ENCODE results near the gene CCDC32. TPM values are rescaled to one million over a fixed set of nuclear protein-coding genes. Genes with fewer than 3 reads are reported as not detected.
"Not testable (repeated sequence)": the region's sequence is repeated elsewhere in the genome, so short reads cannot be mapped to it uniquely, and the experiment has no call there.

CCDC32 gene
- total RNA-seq, 1 donor from 2014 or later, result 20.7 TPM

DNA sequence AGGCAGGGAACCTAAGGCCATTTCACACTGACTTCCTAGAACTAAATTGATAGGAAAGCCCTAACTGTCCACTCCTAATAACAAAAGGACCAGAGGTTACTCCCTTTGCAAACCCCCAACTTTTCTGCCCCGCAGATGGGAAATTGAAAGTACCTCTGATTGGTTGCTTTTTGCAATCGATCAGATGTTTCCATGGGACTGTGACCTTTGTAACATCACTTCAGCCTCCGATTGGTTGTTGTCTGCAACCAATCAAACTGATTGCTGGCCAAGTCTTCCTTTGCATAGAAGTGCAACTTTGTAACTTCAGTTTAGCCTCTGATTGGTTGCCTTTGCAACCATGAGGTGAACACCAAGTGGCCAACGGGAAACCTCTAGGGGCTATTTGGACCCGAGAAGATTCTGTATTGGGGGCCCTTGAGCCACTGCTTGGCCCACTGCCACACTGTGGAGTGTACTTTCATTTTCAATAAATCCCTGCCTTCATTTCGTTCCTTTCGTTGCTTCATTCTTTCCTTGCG is 17.9 kb upstream of the CCDC32 start:
- H3K27me3 ChIP-seq, result no peaks in the 10 kb centered on the region
- no peaks in the 10 kb centered on the region for H3K4me1 ChIP-seq
- H3K9me3 ChIP-seq, result no peaks in the 10 kb centered on the region
- H3K36me3 ChIP-seq, result no peaks in the 10 kb centered on the region
- ATAC-seq (peak; percentile 86), DNase-seq (no peak)
- no peak overlapping the region for H3K27ac ChIP-seq
- H3K4me3 ChIP-seq, result peak overlapping the region; percentile 42
- intact Hi-C loops (cut with DNase I), result no loop called here
- TF ChIP-seq, protein P1, sequence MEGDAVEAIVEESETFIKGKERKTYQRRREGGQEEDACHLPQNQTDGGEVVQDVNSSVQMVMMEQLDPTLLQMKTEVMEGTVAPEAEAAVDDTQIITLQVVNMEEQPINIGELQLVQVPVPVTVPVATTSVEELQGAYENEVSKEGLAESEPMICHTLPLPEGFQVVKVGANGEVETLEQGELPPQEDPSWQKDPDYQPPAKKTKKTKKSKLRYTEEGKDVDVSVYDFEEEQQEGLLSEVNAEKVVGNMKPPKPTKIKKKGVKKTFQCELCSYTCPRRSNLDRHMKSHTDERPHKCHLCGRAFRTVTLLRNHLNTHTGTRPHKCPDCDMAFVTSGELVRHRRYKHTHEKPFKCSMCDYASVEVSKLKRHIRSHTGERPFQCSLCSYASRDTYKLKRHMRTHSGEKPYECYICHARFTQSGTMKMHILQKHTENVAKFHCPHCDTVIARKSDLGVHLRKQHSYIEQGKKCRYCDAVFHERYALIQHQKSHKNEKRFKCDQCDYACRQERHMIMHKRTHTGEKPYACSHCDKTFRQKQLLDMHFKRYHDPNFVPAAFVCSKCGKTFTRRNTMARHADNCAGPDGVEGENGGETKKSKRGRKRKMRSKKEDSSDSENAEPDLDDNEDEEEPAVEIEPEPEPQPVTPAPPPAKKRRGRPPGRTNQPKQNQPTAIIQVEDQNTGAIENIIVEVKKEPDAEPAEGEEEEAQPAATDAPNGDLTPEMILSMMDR (IDR thresholded peaks at IDR 0.05), result no peak

DNA sequence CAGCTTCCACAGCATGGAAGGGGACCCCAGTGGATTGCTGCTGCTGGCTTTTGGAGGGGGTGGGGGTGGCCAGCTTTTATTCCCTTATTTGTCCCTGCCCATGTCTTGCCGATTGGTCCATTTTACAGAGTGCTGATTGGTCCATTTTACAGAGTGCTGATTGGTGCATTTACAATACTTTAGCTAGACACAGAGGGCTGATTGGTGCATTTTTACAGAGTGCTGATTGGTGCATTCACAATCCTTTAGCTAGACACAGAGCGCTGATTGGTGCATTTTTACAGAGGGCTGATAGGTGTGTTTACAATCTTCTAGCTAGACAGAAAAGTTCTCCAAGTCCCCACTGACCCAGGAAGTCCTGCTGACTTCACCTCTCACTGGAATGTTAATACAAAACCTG is 17.0 kb upstream of the CCDC32 start:
- DNase-seq; H3K4me3 ChIP-seq; ATAC-seq; H3K4me1 ChIP-seq; H3K36me3 ChIP-seq; intact Hi-C loops (cut with DNase I); H3K27me3 ChIP-seq; H3K9me3 ChIP-seq; H3K27ac ChIP-seq: not testable (repeated sequence)

GRCh38 chr15:40578892-40579291 is 14.1 kb upstream of the CCDC32 start:
- TF ChIP-seq, protein P1 (IDR thresholded peaks at IDR 0.05), result no peak
- DNase-seq (no peak), ATAC-seq (no peak)
- peaks cover 12% of the 10 kb centered on the region for H3K36me3 ChIP-seq
- H3K27me3 ChIP-seq, result no peaks in the 10 kb centered on the region
- H3K4me1 ChIP-seq, result no peaks in the 10 kb centered on the region
- intact Hi-C loops (cut with DNase I), result no loop called here
- no peak overlapping the region for H3K27ac ChIP-seq
- H3K4me3 ChIP-seq, result no peak overlapping the region
- no peaks in the 10 kb centered on the region for H3K9me3 ChIP-seq

- H3K27me3 ChIP-seq; intact Hi-C loops (cut with DNase I); ATAC-seq; H3K4me3 ChIP-seq; H3K27ac ChIP-seq; H3K4me1 ChIP-seq; H3K9me3 ChIP-seq; DNase-seq: not testable (repeated sequence)
- H3K36me3 ChIP-seq, result peaks cover 28% of the 10 kb centered on the region
These were observed 12.1 kb upstream of the CCDC32 start for GRCh38 chr15:40576914-40577313.

DNA sequence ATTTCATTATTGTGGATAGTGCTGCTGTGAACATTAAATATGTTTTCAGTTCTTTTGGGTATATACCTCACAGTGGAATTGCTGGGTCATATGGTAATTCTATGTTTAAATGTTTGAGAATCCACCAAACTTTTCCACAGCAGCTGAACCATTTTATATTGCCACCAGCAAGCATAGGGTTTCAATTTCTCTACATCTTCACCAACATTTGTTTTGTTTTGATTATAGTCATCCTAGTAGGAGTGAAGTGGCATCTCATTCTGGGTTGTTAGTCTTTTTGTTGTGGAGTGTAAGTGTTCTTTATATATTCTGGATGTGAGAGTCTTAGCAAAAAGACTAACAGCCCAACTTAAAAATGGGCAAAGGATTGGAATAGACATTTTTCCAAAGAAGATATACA is 10.3 kb upstream of the CCDC32 start:
- Histone ChIP-seq H3K27me3 (no peaks in the 10 kb centered on the region), H3K4me1 (peaks cover 7% of the 10 kb centered on the region), H3K27ac (no peak overlapping the region), H3K4me3 (no peak overlapping the region), H3K36me3 (peaks cover 31% of the 10 kb centered on the region), H3K9me3 (no peaks in the 10 kb centered on the region)
- TF ChIP-seq, protein P1 (IDR thresholded peaks at IDR 0.05), result no peak
- no peak for DNase-seq
- ATAC-seq, result no peak
- intact Hi-C loops (cut with DNase I), result no loop called here

GRCh38 chr15:40569129-40569953 is 4.5 kb upstream of the CCDC32 start, which contains the start of gene RPUSD2:
Gene RPUSD2 (plus strand): TSS chr15:40569299. CDS start chr15:40569338, 39 bp downstream.
- peaks cover 24% of the 10 kb centered on the region for H3K36me3 ChIP-seq
- peak within 1 kb of the TSS; percentile 69 for H3K4me3 ChIP-seq
- DNase-seq (peak; percentile 97), ATAC-seq (peak; percentile 86)
- peak within 1 kb of the TSS; percentile 79 for H3K27ac ChIP-seq
- intact Hi-C loops (cut with DNase I), result no loop called here
- H3K4me1 ChIP-seq, result peaks cover 18% of the 10 kb centered on the region
- no peaks in the 10 kb centered on the region for H3K9me3 ChIP-seq
- TF ChIP-seq, protein P1 (IDR thresholded peaks at IDR 0.05), result no peak
- no peaks in the 10 kb centered on the region for H3K27me3 ChIP-seq

Data from upper lobe of right lung (tissue), 1 donor.